PC-3 (cell line): ENCODE data around the gene PIAS1.

Experiments
- CTCF ChIP-seq: fragments of 300-600 bp; sonication (generic); conservative IDR thresholded peaks from 2 replicates; pipeline ENCODE4 v1.5.1; 2017; ENCODE audit warnings: antibody characterized with exemption, low read depth, mild to moderate bottlenecking, low read length
- EZH2 ChIP-seq: fragments of 300-600 bp; sonication (generic); IDR thresholded peaks from one replicate; pipeline ENCODE4 v1.6.1; 2017; ENCODE audit warnings: antibody characterized with exemption, mild to moderate bottlenecking, low read length; ENCODE audit not compliant: unreplicated experiment

- TF ChIP-seq CTCF: no peak
- no peak for TF ChIP-seq EZH2
Measured at GRCh38 chr15:68053701-68054627, at the start of gene PIAS1.
